ENCODE results near the gene RNASE2. TPM values are rescaled to one million over a fixed set of nuclear protein-coding genes. Genes with fewer than 3 reads are reported as not detected.
"Not testable (repeated sequence)": the region's sequence is repeated elsewhere in the genome, so short reads cannot be mapped to it uniquely, and the experiment has no call there.

RNASE2 gene
- 3.7 TPM for total RNA-seq

DNA sequence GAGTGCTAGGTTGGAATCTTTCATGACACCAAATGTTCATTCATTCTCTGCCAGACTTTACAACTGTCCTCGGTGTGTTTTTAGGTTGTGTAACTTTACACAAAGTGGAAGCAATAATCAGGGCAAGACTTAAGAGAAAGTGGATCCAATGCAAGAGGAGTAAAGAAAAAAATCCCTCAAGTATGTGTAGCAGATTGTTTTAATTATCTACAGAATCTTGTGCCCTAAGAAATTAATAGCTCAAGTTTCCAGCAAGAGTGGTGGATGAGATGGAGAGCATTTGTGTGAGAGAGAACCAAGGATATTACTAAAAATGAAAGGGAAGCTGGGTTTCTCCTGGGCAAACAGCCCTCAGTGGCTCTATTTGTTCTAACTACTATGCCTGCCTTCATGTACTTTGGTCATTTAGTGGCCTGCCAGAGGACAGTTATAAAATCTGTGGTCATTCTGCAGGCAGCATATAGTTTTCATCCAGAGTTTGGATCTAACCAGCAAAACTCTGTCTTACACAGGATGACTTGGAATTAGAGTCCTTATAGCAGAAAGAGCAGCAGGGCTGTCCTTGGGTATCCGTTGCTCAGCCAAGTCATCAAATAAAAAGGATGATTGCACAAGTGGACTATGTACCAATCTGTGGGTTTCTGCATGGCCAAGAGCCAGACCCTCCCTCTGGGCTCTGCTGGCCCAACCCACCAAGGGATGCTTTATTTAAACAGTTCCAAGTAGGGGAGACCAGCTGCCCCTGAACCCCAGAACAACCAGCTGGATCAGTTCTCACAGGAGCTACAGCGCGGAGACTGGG is at the start of gene RNASE2:
Gene RNASE2, plus strand, starts transcription at position 752 of the 802 bp plus-strand sequence. CDS start 285 bp downstream, outside the sequence.
- DNase-seq (ENCODE audit: low spot score); intact Hi-C loops (cut with DNase I): not testable (repeated sequence)
- ATAC-seq: peak; percentile 62

DNA sequence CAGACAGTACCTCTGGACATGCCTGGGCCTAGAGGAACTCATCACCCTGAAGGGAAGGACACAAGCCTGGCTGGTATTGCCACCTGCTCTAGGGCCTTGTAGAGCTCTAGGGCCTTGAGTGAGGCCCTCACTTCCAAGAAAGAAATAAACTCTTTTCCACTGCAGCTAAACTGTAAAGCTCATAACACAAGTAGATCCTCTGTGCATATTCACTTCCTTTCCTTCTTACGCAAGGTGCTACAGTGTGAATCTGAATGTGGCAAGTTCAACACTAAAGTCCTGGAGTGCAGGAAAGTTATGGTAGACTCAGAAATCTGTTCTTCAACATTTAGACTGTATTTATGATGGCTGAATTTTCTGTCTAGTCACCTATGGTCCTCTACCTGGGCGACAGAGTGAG is 49.6 kb upstream of the RNASE2 start:
- ATAC-seq (no peak), DNase-seq (ENCODE audit: low spot score) (no peak)
- intact Hi-C loops (cut with DNase I): no loop called here

DNA sequence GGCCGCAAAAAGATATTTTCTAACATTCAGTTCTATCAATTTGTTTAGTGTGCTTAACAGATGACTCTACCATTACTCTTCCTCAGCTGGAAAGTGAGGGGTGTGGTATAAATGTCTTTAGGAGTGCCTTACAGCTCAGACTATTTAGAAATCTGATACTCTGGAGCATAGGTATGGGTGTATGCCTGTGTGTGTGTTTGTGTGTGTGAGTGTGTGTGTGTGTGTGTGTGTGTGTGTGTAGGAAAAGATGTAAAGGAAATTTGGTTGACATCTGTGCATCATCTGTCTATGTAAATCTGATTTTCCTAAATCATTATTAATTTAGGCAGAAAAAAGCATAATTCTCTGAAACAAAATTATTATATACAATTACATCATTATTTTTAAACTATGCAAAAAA is 48.1 kb upstream of the RNASE2 start:
- no peak for ATAC-seq
- intact Hi-C loops (cut with DNase I): no loop called here

DNA sequence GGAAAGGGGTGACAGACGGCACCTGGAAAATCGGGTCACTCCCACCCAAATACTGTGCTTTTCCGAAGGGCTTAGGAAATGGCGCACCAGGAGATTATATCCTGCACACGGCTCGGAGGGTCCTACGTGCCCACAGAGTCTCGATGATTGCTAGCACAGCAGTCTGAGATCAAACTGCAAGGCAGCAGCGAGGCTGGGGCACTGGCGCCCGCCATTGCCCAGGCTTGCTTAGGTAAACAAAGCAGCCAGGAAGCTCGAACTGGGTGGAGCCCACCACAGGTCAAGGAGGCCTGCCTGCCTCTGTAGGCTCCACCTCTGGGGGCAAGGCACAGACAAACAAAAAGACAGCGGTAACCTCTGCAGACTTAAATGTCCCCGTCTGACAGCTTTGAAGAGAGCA is 44.5 kb upstream of the RNASE2 start:
- ATAC-seq; intact Hi-C loops (cut with DNase I); DNase-seq (ENCODE audit: low spot score): not testable (repeated sequence)

More for the DNA sequence above, 48.1 kb upstream of the RNASE2 start:
- no peak for DNase-seq (ENCODE audit: low spot score)

DNA sequence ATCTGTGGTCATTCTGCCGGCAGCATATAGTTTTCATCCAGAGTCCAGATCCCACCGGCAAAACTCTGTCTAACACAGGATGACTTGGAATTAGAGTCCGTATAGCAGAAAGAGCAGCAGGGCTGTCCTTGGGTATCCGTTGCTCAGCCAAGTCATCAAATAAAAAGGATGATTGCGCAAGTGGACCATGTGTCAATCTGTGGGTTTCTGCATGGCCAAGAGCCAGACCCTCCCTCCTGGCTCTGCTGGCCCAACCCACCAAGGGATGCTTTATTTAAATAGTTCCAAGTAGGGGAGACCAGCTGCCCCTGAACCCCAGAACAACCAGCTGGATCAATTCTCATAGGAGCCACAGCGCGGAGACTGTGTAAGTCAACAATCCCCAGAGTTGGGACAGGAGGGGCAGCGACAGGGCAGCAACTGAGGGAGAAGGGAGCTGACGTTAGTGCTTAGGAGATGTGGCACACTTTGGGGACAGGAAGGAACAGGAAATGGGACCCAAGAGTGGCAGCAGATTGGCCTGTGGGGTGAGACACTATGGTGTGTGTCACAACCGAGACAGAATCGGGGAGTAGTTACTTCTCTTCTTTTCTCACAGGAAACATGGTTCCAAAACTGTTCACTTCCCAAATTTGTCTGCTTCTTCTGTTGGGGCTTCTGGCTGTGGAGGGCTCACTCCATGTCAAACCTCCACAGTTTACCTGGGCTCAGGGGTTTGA is 36.1 kb upstream of the RNASE2 start:
- DNase-seq (ENCODE audit: low spot score); intact Hi-C loops (cut with DNase I): not testable (repeated sequence)
- peak; percentile 59 for ATAC-seq

DNA sequence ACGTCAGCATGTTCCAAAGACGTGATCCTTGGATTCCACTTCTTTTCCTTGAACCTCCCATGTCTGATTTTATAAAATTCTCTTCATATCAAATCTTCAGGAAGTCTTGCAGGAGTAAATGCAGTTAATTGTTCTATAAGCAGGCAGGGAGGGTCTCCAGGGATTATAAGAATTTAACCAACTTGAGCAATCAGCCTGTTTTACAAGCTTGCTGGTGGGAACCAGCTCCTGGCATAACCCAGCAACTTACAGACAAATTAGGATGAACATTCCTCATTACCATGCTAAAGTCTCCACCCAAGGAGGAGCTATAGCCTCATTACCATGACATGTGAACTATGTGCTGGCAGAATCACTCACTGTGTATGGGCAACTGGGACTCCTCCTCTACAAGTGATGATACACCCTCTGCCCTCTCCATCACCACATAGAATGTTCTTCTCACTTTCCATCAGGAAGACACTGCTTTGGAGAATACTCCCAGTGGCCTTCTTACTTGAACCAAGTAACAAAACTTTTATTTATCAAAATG is 31.5 kb upstream of the RNASE2 start:
- ATAC-seq; intact Hi-C loops (cut with DNase I); DNase-seq (ENCODE audit: low spot score): not testable (repeated sequence)

DNA sequence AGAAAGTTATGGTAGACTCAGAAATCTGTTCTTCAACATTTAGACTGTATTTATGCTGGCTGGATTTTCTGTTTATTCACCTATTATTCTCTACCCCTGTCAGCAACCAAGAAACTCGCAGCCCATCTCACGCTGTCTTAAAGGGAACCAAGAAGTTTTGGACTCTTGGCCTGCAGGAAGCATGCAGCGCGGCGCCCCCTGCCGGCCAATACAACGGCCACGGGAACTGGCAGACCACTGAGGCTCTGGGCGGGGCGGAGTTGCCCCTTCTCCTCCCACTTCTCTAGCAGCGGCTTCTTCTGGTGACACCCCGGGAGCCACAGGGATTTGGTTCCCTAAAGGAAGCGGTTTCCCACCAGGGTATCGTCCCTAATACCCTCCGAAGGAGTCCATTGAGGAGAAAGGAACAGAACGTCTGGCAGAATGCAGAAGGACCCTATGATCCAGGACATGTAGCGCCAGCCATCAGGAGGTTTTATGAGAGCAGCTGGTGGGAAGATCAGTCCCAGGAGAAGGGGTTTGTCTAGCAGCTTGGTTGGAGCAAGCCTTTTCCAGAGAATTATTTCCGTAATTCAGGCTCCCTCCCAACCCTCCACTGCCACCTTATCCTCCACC is 21.0 kb upstream of the RNASE2 start:
- ATAC-seq (no peak), DNase-seq (ENCODE audit: low spot score) (no peak)
- intact Hi-C loops (cut with DNase I): no loop called here

DNA sequence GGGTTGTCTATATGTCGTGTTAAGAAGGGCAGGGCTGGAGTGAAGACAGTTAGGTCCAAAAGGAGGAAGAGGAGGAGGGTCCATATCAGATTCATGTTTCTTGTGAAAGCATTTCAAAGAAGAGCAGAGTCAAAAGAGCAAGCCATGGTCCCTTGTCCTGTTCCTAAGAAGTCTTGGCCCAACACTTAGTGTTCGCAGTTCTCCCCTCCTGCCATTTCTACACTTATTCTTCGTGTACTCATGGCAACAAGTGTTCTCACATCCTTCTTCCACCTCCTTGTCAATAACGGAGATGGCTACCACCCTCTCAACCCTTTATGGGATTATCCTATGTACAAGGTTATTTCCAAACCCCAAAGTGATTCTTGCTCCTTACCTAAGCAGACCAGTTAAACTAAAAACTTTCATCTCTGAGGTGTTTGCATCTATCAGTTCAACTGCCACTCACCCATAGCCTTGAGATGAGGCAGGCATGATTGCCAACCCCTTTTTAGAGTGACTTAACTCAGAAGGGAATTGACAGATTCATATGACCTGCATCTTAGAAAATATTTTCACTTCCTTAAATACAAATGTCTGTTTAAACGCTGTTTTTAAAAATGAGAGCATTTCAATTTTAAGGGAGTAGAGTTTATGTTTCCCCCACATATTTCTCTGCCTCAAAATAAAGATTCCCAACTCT is 19.8 kb upstream of the RNASE2 start:
- DNase-seq (ENCODE audit: low spot score) (no peak), ATAC-seq (no peak)
- intact Hi-C loops (cut with DNase I): no loop called here

DNA sequence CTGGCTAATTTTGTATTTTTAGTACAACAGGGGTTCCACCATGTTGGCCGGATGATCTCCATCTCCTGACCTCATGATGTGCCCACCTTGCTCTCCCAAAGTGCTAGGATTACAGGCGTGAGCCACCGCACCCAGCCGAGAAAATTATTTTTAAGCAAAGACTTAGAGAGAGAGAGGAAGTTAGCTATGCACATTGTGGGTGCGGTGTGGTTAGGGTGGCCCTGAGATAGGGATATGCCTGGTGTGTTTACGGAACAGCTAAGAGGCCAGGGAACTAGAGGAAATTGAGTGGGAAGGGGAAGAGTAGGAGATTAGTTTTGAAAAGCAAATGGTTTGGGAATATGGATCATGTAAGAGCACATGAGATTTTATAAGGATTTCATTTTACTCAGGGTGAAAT is 10.1 kb upstream of the RNASE2 start:
- DNase-seq (ENCODE audit: low spot score); intact Hi-C loops (cut with DNase I); ATAC-seq: not testable (repeated sequence)

- DNase-seq (ENCODE audit: low spot score); intact Hi-C loops (cut with DNase I); ATAC-seq: not testable (repeated sequence)
These were observed 8.6 kb upstream of the RNASE2 start for GRCh38 chr14:20946707-20947106.

GRCh38 chr14:20955538-20955873 is 219 bp downstream of the RNASE2 start:
- peak; percentile 28 for ATAC-seq
- intact Hi-C loops (cut with DNase I); DNase-seq (ENCODE audit: low spot score): not testable (repeated sequence)

GRCh38 chr14:20956376-20956976 is 1.2 kb downstream of the RNASE2 start:
- intact Hi-C loops (cut with DNase I): no loop called here
- DNase-seq (ENCODE audit: low spot score) (no peak), ATAC-seq (no peak)

DNA sequence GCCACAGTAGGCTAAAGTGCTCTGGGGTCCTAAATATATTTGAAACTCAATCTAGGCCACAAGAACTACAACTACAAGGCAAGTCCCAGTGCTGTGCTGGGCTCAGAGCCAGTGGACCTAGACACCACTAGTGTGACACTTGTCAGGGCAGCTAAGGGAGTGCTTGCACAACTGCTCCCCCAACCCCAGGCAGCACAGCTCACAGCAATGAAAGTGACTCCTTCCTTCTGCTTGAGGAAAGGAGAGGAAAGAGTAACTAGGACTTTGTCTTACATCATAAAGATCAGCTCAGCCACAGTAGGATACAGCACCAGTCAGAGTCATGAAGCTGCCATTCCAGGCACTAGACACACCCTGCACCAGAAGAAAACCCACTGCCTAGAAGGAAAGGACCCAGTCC is 3.7 kb downstream of the RNASE2 start:
- ATAC-seq; intact Hi-C loops (cut with DNase I); DNase-seq (ENCODE audit: low spot score): not testable (repeated sequence)

DNA sequence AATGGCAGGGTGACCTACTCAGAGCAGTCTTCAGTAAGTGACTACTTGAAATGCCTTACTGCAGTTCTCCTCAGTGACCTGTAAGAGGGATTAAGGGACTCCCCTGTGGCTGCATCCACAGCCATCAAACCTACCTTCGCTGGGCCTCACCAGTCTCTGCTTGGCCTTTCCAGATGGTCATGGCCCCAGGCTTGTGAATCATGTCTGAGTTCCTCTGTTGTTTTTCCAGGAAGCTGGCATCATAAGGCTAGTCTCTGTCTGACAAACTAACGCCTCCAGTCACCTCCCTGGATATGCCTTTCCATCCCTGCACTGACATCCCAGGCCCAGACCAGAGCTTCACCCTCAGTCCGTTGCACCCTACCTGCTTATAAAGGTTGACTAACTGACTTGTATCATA is 14.0 kb downstream of the RNASE2 start:
- no peak for ATAC-seq
- intact Hi-C loops (cut with DNase I): no loop called here

GRCh38 chr14:20970647-20970982 is 15.3 kb downstream of the RNASE2 start:
- intact Hi-C loops (cut with DNase I): loop anchor here (10.0 kb wide), 1 partner anchor 116 kb away; no protein-coding TSS in a partner anchor
- peak; percentile 11 for ATAC-seq
- no peak for DNase-seq (ENCODE audit: low spot score)

More for the DNA sequence above, 14.0 kb downstream of the RNASE2 start:
- DNase-seq (ENCODE audit: low spot score): no peak

DNA sequence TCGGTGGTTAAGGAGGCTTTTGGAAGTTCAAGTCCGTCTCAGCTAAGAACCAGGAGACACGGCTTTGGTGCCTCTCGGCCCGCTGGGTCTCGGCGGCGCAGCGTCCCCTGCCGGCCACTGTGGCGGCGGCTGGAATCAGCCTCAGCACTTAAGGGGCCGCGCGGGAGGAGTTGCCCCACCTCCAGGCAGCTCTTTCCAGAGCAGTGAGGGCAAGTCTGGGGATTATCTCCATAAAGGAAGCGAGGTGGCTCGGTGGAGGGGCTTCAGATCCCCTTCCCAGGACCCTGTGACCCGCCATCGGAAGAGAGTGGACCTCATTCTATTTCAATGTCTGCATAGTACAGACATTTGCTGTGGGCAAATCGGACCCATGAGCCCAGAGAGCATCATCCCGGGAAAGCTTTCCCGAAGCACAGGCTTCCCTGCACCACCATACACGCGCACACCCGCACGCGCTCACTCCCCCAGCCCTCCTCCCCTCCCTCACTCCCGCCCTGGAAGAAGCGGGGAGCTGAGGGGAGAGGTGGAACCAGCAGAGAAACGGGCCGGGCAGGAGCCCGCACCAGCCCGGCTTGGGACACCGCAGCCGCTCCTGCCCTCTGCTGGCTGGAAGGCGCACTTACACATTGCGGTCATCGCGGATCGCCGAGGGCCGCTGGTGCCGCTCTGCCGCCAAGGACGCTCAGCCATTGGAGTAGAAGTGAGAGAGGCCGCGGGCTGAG is 15.9 kb downstream of the RNASE2 start:
- intact Hi-C loops (cut with DNase I): loop anchor here (10.0 kb wide), 1 partner anchor 116 kb away; no protein-coding TSS in a partner anchor

DNA sequence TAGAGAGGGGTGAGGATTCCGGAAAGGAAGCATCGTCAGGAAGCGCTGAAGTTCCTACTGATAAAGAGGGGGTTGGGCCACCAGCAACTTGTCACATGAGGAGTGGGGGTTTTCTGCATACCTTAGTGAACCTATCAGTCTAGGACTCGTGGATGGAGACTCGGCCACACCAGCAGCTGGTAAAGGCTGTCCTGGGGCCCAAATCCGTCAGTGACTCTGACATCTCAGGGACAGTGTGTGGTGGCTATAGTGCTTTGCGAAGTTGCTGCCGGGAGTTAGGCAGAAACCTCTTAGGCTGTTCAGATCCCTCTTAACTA is 16.4 kb downstream of the RNASE2 start:
- DNase-seq (ENCODE audit: low spot score) (no peak), ATAC-seq (no peak)
- intact Hi-C loops (cut with DNase I): loop anchor here (10.0 kb wide), 1 partner anchor 117 kb away; no protein-coding TSS in a partner anchor

More for the DNA sequence above, 15.9 kb downstream of the RNASE2 start:
- ATAC-seq (peak; percentile 96), DNase-seq (ENCODE audit: low spot score) (peak; percentile 90)

DNA sequence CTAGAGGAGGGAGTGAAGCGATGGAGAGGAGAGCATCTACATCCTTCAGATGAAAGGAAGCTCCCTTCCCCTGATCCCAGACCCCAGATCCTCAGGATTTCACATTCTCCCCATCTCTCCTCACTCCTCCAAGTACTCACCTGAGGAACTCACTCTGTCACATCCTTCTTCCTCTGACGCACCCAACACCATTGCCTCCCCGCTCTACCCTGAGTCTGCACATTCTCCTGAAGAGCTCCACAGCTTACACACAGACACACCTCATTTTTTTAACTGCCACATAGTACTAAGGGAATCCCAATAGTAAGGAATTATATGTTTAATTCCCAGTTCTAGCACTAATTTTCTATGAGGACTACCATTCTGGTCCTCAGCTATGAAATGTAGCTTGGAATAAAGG is 18.2 kb downstream of the RNASE2 start:
- no peak for DNase-seq (ENCODE audit: low spot score)
- intact Hi-C loops (cut with DNase I): loop anchor here (10.0 kb wide), 1 partner anchor 119 kb away; no protein-coding TSS in a partner anchor

More for the DNA sequence above, 18.2 kb downstream of the RNASE2 start:
- no peak for ATAC-seq

Data from sciatic nerve (tissue), 2 donors.